HG03025 (cell line): Measurements from ENCODE around the gene CHRNB4.
"Not testable (repeated sequence)": the region's sequence is repeated elsewhere in the genome, so short reads cannot be mapped to it uniquely, and the experiment has no call there.

Source experiments
- ATAC-seq: cut with Tn5 transposase; IDR thresholded peaks from one replicate; pipeline ENCODE4 v1.9.1; 2021; ENCODE audit warnings: mild to moderate bottlenecking, moderate library complexity; ENCODE audit not compliant: unreplicated experiment, low FRiP score

Gene CHRNB4

GRCh38 chr15:78618490-78618934 lies 22.5 kb downstream of the CHRNB4 start:
- ATAC-seq, result no peak

- no peak for ATAC-seq
These were observed 22.9 kb downstream of the CHRNB4 start for GRCh38 chr15:78618064-78618463.

GRCh38 chr15:78617516-78617915 lies 23.5 kb downstream of the CHRNB4 start:
- no peak for ATAC-seq

GRCh38 chr15:78617076-78617475 lies 23.9 kb downstream of the CHRNB4 start:
- no peak for ATAC-seq

- ATAC-seq, result no peak
These were observed 24.5 kb downstream of the CHRNB4 start for GRCh38 chr15:78616506-78616905.

GRCh38 chr15:78615151-78615589 lies 25.8 kb downstream of the CHRNB4 start:
- no peak for ATAC-seq

- no peak for ATAC-seq
These were observed 27.0 kb downstream of the CHRNB4 start for GRCh38 chr15:78614021-78614420.

- not testable (repeated sequence) for ATAC-seq
These were observed 31.5 kb downstream of the CHRNB4 start for GRCh38 chr15:78609551-78609950.

- no peak for ATAC-seq
These were observed 35.3 kb downstream of the CHRNB4 start for GRCh38 chr15:78605680-78606079.

- ATAC-seq, result no peak
These were observed 35.8 kb downstream of the CHRNB4 start for GRCh38 chr15:78605201-78605600.

GRCh38 chr15:78604420-78604819 lies 36.6 kb downstream of the CHRNB4 start:
- no peak for ATAC-seq

GRCh38 chr15:78603467-78603866 lies 37.5 kb downstream of the CHRNB4 start:
- ATAC-seq, result no peak

- ATAC-seq, result no peak
These were observed 41.8 kb downstream of the CHRNB4 start for GRCh38 chr15:78599189-78599588.

- no peak for ATAC-seq
These were observed 42.7 kb downstream of the CHRNB4 start for GRCh38 chr15:78598348-78598747.

GRCh38 chr15:78597583-78597982 lies 43.4 kb downstream of the CHRNB4 start:
- no peak for ATAC-seq

- ATAC-seq, result no peak
These were observed 66.1 kb downstream of the CHRNB4 start for GRCh38 chr15:78574944-78575343.
